OCI-M2 (cell line): ENCODE data around the gene GHDC.
"Not testable (repeated sequence)": the region's sequence is repeated elsewhere in the genome, so short reads cannot be mapped to it uniquely, and the experiment has no call there.

Source experiments
- DNase-seq: peaks from one replicate; lab custom pipeline; 2025; ENCODE audit not compliant: unreplicated experiment; lab: John Stamatoyannopoulos, UW

The GHDC gene

GRCh38 chr17:42159796-42160530 is 34.3 kb downstream of the GHDC start:
- DNase-seq: no peak

- no peak for DNase-seq
These were observed 38.7 kb downstream of the GHDC start for GRCh38 chr17:42155614-42156045.

DNA sequence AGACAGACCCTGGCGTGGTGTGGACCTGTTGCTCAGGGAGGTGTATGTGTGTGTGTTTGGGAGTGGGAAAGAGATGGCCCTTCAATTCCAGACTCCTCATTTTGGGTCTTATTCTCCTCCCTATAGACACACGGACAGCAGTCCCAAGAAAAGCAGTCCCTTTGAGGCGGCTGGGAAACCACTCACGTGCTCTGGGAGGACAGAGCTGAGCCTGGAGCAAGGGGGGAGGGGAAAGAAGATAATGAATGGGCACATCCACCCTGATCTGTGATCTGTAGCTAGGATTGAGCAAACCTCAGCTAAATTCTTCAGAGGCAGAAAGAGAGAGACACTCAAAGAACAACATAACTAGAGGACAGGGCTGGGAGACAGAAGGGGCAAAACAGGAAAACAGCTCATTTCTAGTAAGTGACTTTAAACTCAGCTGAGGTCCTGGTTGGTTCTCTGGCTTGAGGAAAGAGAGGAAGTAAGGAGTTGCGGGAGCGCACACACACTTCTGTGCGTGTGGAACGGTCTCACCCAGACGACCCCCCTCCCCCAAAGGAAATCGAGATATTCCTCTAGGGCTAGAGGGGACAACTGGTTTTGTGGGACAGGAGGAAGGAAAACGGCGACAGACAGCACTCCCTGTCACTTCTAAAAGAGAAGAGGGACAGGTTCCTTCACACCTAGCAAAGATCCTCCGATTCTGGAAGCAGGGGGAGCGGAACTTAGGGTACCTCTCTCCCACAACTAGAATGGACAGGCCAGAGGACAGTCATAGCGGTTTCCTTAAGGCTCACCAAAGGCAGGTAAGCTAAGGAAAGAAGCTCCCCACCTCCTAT is 40.2 kb downstream of the GHDC start:
- no peak for DNase-seq

GRCh38 chr17:42146911-42147607 is 47.2 kb downstream of the GHDC start:
- DNase-seq: no peak

GRCh38 chr17:42143138-42143537 is 51.2 kb downstream of the GHDC start:
- DNase-seq: not testable (repeated sequence)

GRCh38 chr17:42142371-42142896 is 51.9 kb downstream of the GHDC start:
- no peak for DNase-seq

- DNase-seq: no peak
These were observed 52.9 kb downstream of the GHDC start for GRCh38 chr17:42141382-42141781.

- not testable (repeated sequence) for DNase-seq
These were observed 53.6 kb downstream of the GHDC start for GRCh38 chr17:42140690-42141089.
